Neural cell (in vitro differentiated cells): ENCODE measurements around the gene ALK. TPM values are rescaled to one million over a fixed set of nuclear protein-coding genes. Genes with fewer than 3 reads are reported as not detected.

Experiments
- H2AFZ ChIP-seq: fragments of 200-600, 300-800 bp; sonication (generic), shearing (Covaris generic); 2 replicates; pipeline ENCODE4 v1.6.0; 2014; ENCODE audit warnings: low read depth, mild to moderate bottlenecking, antibody characterized with exemption, low read length, moderate library complexity
- H3F3A ChIP-seq: fragments of 200-600 bp; shearing (Covaris generic); 2 replicates; pipeline ENCODE4 v1.6.1; 2016; ENCODE audit warnings: mild to moderate bottlenecking, moderate library complexity, mixed read lengths, antibody characterized with exemption, low read length; ENCODE audit not compliant: insufficient read depth, poor library complexity, severe bottlenecking
- H3K27ac ChIP-seq: fragments of 200-600, 300-800 bp; sonication (generic), shearing (Covaris generic); 2 replicates; pipeline ENCODE4 v1.5.1; 2014; ENCODE audit warnings: mild to moderate bottlenecking, low read length, moderate library complexity
- H3K27me3 ChIP-seq: fragments of 300-800, 200-600 bp; sonication (generic), shearing (Covaris generic); 2 replicates; pipeline ENCODE4 v1.6.0; 2014; ENCODE audit warnings: mild to moderate bottlenecking, low read depth, low read length, moderate library complexity; ENCODE audit not compliant: insufficient read depth
- H3K36me3 ChIP-seq: fragments of 300-800, 200-600 bp; sonication (generic), shearing (Covaris generic); 2 replicates; pipeline ENCODE4 v1.5.1; 2014; ENCODE audit warnings: mild to moderate bottlenecking, antibody characterized with exemption, low read length, moderate library complexity; ENCODE audit not compliant: insufficient read depth
- H3K4me2 ChIP-seq: fragments of 300-800, 200-600 bp; sonication (generic), shearing (Covaris generic); 2 replicates; pipeline ENCODE4 v1.6.0; 2014; ENCODE audit warnings: mild to moderate bottlenecking, low read length
- H3K4me3 ChIP-seq: fragments of 300-800, 200-600 bp; sonication (generic), shearing (Covaris generic); 2 replicates; pipeline ENCODE4 v1.5.1; 2014; ENCODE audit warnings: mild to moderate bottlenecking, low read length, moderate library complexity
- H3K79me2 ChIP-seq: fragments of 200-600 bp; shearing (Covaris generic); replicated peaks from 2 replicates; pipeline ENCODE4 v1.6.0; 2014; ENCODE audit warnings: mild to moderate bottlenecking, low read length, moderate library complexity; ENCODE audit not compliant: insufficient read depth
- H3K9ac ChIP-seq: fragments of 300-800, 200-600 bp; sonication (generic), shearing (Covaris generic); 2 replicates; pipeline ENCODE4 v1.6.1; 2016; ENCODE audit warnings: mild to moderate bottlenecking, low read length, mixed read lengths
- H3K9me2 ChIP-seq: fragments of 200-600 bp; shearing (Covaris generic); 2 replicates; pipeline ENCODE4 v1.6.1; 2016; ENCODE audit warnings: mild to moderate bottlenecking, low read length, mixed read lengths; ENCODE audit not compliant: insufficient read depth
- H3K9me3 ChIP-seq: fragments of 200-600, 300-800 bp; sonication (generic), shearing (Covaris generic); 2 replicates; pipeline ENCODE4 v1.6.1; 2016; ENCODE audit warnings: mild to moderate bottlenecking, mixed run types, low read length, moderate library complexity, mixed read lengths
- H4K20me1 ChIP-seq: fragments of 200-600 bp; shearing (Covaris generic); 2 replicates; pipeline ENCODE4 v1.6.1; 2016; ENCODE audit warnings: mild to moderate bottlenecking, mixed run types; ENCODE audit not compliant: insufficient read depth
- EP300 ChIP-seq: fragments of 450-650 bp; conservative IDR thresholded peaks from 2 replicates; pipeline ENCODE4 v1.6.1; 2014; ENCODE audit warnings: antibody characterized with exemption, mild to moderate bottlenecking, moderate library complexity; ENCODE audit not compliant: poor library complexity, severe bottlenecking
- EZH2 ChIP-seq: fragments of 200-600, 300-800 bp; shearing (Covaris generic), sonication (generic); IDR thresholded peaks from 2 replicates; pipeline ENCODE4 v1.6.1; 2014; ENCODE audit warnings: antibody characterized with exemption, low read length, borderline replicate concordance, mild to moderate bottlenecking; ENCODE audit not compliant: insufficient read depth, poor library complexity, severe bottlenecking
- MXI1 ChIP-seq: fragments of 450-650 bp; conservative IDR thresholded peaks from 2 replicates; pipeline ENCODE4 v1.6.1; 2014; ENCODE audit warnings: antibody characterized with exemption, mild to moderate bottlenecking; ENCODE audit not compliant: poor library complexity, severe bottlenecking
- POLR2AphosphoS5 ChIP-seq: IDR thresholded peaks from 2 replicates; pipeline ENCODE4 v1.6.1; 2012
- RAD21 ChIP-seq: fragments of 450-650 bp; conservative IDR thresholded peaks from 2 replicates; pipeline ENCODE4 v1.6.1; 2014; ENCODE audit warnings: antibody characterized with exemption, mild to moderate bottlenecking, moderate library complexity
- SMC3 ChIP-seq: fragments of 450-650 bp; conservative IDR thresholded peaks from 2 replicates; pipeline ENCODE4 v1.6.1; 2014; ENCODE audit warnings: antibody characterized with exemption, mild to moderate bottlenecking, moderate library complexity; ENCODE audit not compliant: poor library complexity
- TAF1 ChIP-seq: IDR thresholded peaks from 2 replicates; pipeline ENCODE4 v1.6.1; 2012; ENCODE audit warnings: low read depth
- polyA plus RNA-seq: library from polyadenylated mRNA; depleted of rRNA; stranded (reverse); fragments of >200 nt; gene quantifications from 2 replicates; pipeline ENCODE4 v1.2.3, GENCODE V29; 2014
- TF ChIP-seq, protein P1 (sequence below): fragments of 450-650 bp; IDR thresholded peaks from 2 replicates; pipeline ENCODE4 v1.5.1; 2014; ENCODE audit warnings: antibody characterized with exemption, mild to moderate bottlenecking, moderate library complexity; ENCODE audit not compliant: poor library complexity, severe bottlenecking
- TF ChIP-seq, protein P2 (sequence below): IDR thresholded peaks from 2 replicates; pipeline ENCODE4 v1.6.1; 2012; ENCODE audit warnings: borderline replicate concordance

ALK gene
- polyA plus RNA-seq, 1 donor from 2014 or later: 7.1 TPM

DNA sequence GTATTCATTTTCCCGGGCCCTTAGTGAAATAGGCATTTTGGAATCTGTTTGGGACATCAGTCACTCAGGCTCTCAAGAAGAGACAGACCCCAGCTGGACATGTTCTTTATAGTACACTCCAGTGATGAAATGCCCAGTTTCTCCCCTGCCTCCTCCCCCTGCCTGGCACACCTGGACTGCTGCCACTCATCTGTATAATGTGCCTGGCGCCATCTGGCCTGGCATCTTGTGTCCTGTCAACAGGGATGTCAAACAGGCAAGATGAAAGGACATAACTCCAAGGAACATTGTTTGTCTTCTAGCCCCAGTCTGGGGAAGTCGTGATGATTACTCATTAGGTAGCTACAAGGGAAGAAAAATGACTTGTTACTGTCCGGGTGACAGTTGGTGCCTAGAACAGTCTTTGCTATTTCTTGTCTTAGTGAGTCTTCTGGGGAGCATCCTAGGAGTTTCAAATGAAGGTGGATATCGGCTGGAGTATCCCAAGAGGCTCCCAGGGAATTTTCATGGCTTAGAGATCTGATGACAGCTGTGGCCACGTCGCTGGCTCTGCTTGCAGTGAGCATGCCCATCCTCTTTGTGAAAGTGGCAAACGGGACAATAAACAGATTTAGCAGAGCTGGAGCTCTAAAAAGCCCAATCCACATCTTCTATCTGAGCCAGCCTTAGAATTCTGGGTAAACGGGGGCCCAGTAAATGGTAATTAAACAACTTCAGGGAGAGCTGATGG is 153.6 kb downstream of the ALK start:
- TF ChIP-seq, protein P1, sequence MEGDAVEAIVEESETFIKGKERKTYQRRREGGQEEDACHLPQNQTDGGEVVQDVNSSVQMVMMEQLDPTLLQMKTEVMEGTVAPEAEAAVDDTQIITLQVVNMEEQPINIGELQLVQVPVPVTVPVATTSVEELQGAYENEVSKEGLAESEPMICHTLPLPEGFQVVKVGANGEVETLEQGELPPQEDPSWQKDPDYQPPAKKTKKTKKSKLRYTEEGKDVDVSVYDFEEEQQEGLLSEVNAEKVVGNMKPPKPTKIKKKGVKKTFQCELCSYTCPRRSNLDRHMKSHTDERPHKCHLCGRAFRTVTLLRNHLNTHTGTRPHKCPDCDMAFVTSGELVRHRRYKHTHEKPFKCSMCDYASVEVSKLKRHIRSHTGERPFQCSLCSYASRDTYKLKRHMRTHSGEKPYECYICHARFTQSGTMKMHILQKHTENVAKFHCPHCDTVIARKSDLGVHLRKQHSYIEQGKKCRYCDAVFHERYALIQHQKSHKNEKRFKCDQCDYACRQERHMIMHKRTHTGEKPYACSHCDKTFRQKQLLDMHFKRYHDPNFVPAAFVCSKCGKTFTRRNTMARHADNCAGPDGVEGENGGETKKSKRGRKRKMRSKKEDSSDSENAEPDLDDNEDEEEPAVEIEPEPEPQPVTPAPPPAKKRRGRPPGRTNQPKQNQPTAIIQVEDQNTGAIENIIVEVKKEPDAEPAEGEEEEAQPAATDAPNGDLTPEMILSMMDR: no peak
- TF ChIP-seq, protein P2, sequence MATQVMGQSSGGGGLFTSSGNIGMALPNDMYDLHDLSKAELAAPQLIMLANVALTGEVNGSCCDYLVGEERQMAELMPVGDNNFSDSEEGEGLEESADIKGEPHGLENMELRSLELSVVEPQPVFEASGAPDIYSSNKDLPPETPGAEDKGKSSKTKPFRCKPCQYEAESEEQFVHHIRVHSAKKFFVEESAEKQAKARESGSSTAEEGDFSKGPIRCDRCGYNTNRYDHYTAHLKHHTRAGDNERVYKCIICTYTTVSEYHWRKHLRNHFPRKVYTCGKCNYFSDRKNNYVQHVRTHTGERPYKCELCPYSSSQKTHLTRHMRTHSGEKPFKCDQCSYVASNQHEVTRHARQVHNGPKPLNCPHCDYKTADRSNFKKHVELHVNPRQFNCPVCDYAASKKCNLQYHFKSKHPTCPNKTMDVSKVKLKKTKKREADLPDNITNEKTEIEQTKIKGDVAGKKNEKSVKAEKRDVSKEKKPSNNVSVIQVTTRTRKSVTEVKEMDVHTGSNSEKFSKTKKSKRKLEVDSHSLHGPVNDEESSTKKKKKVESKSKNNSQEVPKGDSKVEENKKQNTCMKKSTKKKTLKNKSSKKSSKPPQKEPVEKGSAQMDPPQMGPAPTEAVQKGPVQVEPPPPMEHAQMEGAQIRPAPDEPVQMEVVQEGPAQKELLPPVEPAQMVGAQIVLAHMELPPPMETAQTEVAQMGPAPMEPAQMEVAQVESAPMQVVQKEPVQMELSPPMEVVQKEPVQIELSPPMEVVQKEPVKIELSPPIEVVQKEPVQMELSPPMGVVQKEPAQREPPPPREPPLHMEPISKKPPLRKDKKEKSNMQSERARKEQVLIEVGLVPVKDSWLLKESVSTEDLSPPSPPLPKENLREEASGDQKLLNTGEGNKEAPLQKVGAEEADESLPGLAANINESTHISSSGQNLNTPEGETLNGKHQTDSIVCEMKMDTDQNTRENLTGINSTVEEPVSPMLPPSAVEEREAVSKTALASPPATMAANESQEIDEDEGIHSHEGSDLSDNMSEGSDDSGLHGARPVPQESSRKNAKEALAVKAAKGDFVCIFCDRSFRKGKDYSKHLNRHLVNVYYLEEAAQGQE: no peak
- TF ChIP-seq SMC3 (no peak), EP300 (no peak), POLR2AphosphoS5 (no peak), EZH2 (no peak), MXI1 (no peak), RAD21 (no peak), TAF1 (no peak)
- H3K4me3 ChIP-seq: no peak overlapping the region
- H3K27ac ChIP-seq: no peak overlapping the region
- no peaks in the 10 kb centered on the region for H3K36me3 ChIP-seq
- no peaks in the 10 kb centered on the region for H3F3A ChIP-seq
- no peak overlapping the region for H3K9ac ChIP-seq
- H3K9me2 ChIP-seq: no peaks in the 10 kb centered on the region
- no peak overlapping the region for H3K4me2 ChIP-seq
- H3K79me2 ChIP-seq: no peaks in the 10 kb centered on the region
- H2AFZ ChIP-seq: no peak overlapping the region
- no peaks in the 10 kb centered on the region for H4K20me1 ChIP-seq
- H3K9me3 ChIP-seq: no peaks in the 10 kb centered on the region
- H3K27me3 ChIP-seq: no peaks in the 10 kb centered on the region

DNA sequence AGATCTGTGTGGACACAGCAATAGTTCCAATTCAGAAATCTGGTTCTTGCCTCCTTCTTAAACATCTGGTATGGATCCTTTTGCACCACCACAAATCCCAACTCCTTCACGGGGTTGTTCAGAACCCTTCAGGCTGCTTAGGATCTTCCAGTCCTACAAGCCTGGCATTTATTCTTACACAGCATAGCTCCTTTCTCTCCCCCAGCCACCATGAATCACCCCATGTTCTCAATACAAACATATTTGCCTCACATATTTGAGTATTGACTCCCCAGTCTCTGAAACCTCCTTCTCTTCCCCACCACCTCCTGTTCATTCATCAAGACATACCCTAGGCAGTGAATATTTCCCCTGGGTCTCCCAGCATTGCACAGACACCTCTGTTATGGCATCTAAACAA is 155.2 kb downstream of the ALK start:
- Histone ChIP-seq H3K9me3 (no peaks in the 10 kb centered on the region), H2AFZ (no peak overlapping the region), H3K36me3 (no peaks in the 10 kb centered on the region), H3K4me2 (no peak overlapping the region), H3K9me2 (no peaks in the 10 kb centered on the region), H3F3A (no peaks in the 10 kb centered on the region), H3K27ac (no peak overlapping the region), H4K20me1 (no peaks in the 10 kb centered on the region), H3K4me3 (no peak overlapping the region), H3K9ac (no peak overlapping the region), H3K27me3 (no peaks in the 10 kb centered on the region), H3K79me2 (no peaks in the 10 kb centered on the region)
- TF ChIP-seq MXI1 (no peak), EP300 (no peak), RAD21 (no peak), POLR2AphosphoS5 (no peak)
- TF ChIP-seq, protein P2: no peak
- TF ChIP-seq, protein P1: no peak
